K562 (cell line): ENCODE results near the gene LRRC61. TPM values are rescaled to one million over a fixed set of nuclear protein-coding genes. Genes with fewer than 3 reads are reported as not detected.

ENCODE experiments used
- ADNP ChIP-seq: fragments of 200-800 bp; sonication (Bioruptor generic); IDR thresholded peaks from 2 replicates; pipeline ENCODE4 v1.6.1; 2016; ENCODE audit warnings: missing genetic modification characterization, missing compliant biosample characterization
- ARID1B ChIP-seq: fragments of 450-650 bp; IDR thresholded peaks from 2 replicates; pipeline ENCODE4 v1.6.1; 2016; ENCODE audit warnings: antibody characterized with exemption, mild to moderate bottlenecking, inconsistent platforms
- EHMT2 ChIP-seq: fragments of 450-650 bp; IDR thresholded peaks from 2 replicates; pipeline ENCODE4 v1.6.1; 2018; ENCODE audit warnings: antibody characterized with exemption
- FOSL1 ChIP-seq: fragments of 200-800 bp; sonication (Bioruptor generic); conservative IDR thresholded peaks from 2 replicates; pipeline ENCODE4 v1.6.1; 2016; ENCODE audit warnings: missing genetic modification characterization, missing compliant biosample characterization
- FOXA3 ChIP-seq, 2 experiments: fragments of 450-650 bp in 1 of 2; sonication (generic) in 1 of 2; formaldehyde crosslinking; IDR thresholded peaks in 1 of 2; conservative IDR thresholded peaks in 1 of 2; 2 replicates each; pipeline versions ENCODE4 v1.4.0 to v1.8.0; 2020 to 2022; ENCODE audit warnings: mild to moderate bottlenecking in 2 of 2, missing genetic modification reagents in 1 of 2
- FOXK2 ChIP-seq, 2 experiments: fragments of 450-650 bp; IDR thresholded peaks in 1 of 2; conservative IDR thresholded peaks in 1 of 2; 2 replicates each; pipeline ENCODE4 v1.6.1; 2016; ENCODE audit warnings: low read depth in 2 of 2, mild to moderate bottlenecking in 1 of 2
- HDGF ChIP-seq: fragments of 450-650 bp; IDR thresholded peaks from 2 replicates; pipeline ENCODE4 v1.6.1; 2016
- KDM5B ChIP-seq: fragments of 200-600 bp; sonication (generic); IDR thresholded peaks from 2 replicates; pipeline ENCODE4 v1.6.1; 2012; ENCODE audit warnings: low read depth, mild to moderate bottlenecking, moderate library complexity, low read length, control low read depth, inconsistent platforms; ENCODE audit not compliant: insufficient replicate concordance
- LEF1 ChIP-seq: fragments of 450-650 bp; IDR thresholded peaks from 2 replicates; pipeline ENCODE4 v1.6.1; 2016; ENCODE audit warnings: mild to moderate bottlenecking
- SMAD3 ChIP-seq: fragments of 450-650 bp; formaldehyde crosslinking; conservative IDR thresholded peaks from 2 replicates; pipeline ENCODE4 v1.4.0; 2020; ENCODE audit warnings: mild to moderate bottlenecking
- SMAD4 ChIP-seq: fragments of 250-450 bp; sonication (Bioruptor Pico); conservative IDR thresholded peaks from 2 replicates; pipeline ENCODE4 v1.8.0; 2021; ENCODE audit warnings: inconsistent platforms, mild to moderate bottlenecking, moderate library complexity
- SMARCC2 ChIP-seq: fragments of 450-650 bp; IDR thresholded peaks from 2 replicates; pipeline ENCODE4 v1.6.1; 2017; ENCODE audit warnings: antibody characterized with exemption, moderate library complexity, mild to moderate bottlenecking, low read depth
- SMARCE1 ChIP-seq: fragments of 450-650 bp; IDR thresholded peaks from 2 replicates; pipeline ENCODE4 v1.7.1; 2016; ENCODE audit warnings: mild to moderate bottlenecking
- ZNF239 ChIP-seq: fragments of 250-450 bp; sonication (Bioruptor Pico); IDR thresholded peaks from 2 replicates; pipeline ENCODE4 v1.4.0; 2020; ENCODE audit warnings: mild to moderate bottlenecking
- ZNF316 ChIP-seq: fragments of 450-650 bp; IDR thresholded peaks from 2 replicates; pipeline ENCODE4 v1.6.1; 2016
- polyA plus RNA-seq, 8 experiments: library from polyadenylated mRNA; depleted of rRNA in 4 of 8; stranded (reverse) in 5 of 8; unstranded in 3 of 8; fragments of >200 nt; fragmentation: Nextera tagmentation in 2 of 8; fragmentation: Illumina TruSeq in 1 of 8; extraction: Ambion mirVana in 2 of 8; extraction: Trizol in 1 of 8; gene quantifications; 2 replicates each; pipeline versions ENCODE4 v1.2.1 to v1.2.3, GENCODE V29; 2011 to 2014; ENCODE audit warnings: inconsistent platforms in 1 of 8, missing spikeins in 1 of 8
- total RNA-seq, 7 experiments: library from RNA; depleted of rRNA in 6 of 7; stranded (reverse); fragments of >200 nt in 6 of 7; fragmentation: Illumina TruSeq in 2 of 7; extraction: Trizol in 2 of 7; gene quantifications; 2 replicates each; pipeline versions ENCODE4 v1.2.1 to v1.2.3, GENCODE V29; 2011 to 2021; ENCODE audit warnings: low replicate concordance in 1 of 7
- TF ChIP-seq, protein P1 (sequence below), 2 experiments: fragments of 450-650 bp; IDR thresholded peaks; 2 replicates each; pipeline ENCODE4 v1.6.1; 2016; ENCODE audit warnings: mild to moderate bottlenecking in 2 of 2, borderline replicate concordance in 1 of 2, low read depth in 1 of 2, moderate library complexity in 1 of 2
- TF ChIP-seq, protein P2 (sequence below): fragments of 450-650 bp; IDR thresholded peaks from 2 replicates; pipeline ENCODE4 v1.7.1; 2018; ENCODE audit warnings: mild to moderate bottlenecking, low read depth; ENCODE audit not compliant: partially characterized antibody
- TF ChIP-seq, protein P3 (sequence below): sonication (generic); IDR thresholded peaks from 2 replicates; pipeline ENCODE4 v1.6.1; 2016

Gene LRRC61
- total and polyA plus RNA-seq, 9 of the 15 experiments (the other 6 are each of a cell fraction or from before 2014, with no cell fraction given), result 1.3 to 55.2 (median 35.2) TPM

DNA sequence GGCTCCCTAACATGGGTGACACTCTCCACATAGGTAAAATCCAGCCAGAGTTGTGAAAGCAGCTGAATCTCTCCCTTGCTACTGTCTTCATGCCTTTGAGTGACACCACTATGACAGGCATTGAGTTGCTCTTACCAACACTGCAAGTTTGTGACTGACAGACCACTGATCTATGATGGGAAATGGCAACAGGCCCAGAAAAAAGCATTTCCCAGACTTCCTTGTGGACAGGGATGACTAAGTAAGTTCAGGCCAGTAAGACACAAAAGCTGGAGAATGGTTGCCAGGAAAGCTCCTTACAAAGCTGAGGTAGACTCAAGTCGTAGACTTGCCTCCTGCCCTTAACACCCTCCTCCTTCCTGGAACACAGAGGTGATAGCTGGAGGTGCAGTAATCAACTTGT, 20.2 kb upstream of the LRRC61 start (continued):
- TF ChIP-seq, protein P1, sequence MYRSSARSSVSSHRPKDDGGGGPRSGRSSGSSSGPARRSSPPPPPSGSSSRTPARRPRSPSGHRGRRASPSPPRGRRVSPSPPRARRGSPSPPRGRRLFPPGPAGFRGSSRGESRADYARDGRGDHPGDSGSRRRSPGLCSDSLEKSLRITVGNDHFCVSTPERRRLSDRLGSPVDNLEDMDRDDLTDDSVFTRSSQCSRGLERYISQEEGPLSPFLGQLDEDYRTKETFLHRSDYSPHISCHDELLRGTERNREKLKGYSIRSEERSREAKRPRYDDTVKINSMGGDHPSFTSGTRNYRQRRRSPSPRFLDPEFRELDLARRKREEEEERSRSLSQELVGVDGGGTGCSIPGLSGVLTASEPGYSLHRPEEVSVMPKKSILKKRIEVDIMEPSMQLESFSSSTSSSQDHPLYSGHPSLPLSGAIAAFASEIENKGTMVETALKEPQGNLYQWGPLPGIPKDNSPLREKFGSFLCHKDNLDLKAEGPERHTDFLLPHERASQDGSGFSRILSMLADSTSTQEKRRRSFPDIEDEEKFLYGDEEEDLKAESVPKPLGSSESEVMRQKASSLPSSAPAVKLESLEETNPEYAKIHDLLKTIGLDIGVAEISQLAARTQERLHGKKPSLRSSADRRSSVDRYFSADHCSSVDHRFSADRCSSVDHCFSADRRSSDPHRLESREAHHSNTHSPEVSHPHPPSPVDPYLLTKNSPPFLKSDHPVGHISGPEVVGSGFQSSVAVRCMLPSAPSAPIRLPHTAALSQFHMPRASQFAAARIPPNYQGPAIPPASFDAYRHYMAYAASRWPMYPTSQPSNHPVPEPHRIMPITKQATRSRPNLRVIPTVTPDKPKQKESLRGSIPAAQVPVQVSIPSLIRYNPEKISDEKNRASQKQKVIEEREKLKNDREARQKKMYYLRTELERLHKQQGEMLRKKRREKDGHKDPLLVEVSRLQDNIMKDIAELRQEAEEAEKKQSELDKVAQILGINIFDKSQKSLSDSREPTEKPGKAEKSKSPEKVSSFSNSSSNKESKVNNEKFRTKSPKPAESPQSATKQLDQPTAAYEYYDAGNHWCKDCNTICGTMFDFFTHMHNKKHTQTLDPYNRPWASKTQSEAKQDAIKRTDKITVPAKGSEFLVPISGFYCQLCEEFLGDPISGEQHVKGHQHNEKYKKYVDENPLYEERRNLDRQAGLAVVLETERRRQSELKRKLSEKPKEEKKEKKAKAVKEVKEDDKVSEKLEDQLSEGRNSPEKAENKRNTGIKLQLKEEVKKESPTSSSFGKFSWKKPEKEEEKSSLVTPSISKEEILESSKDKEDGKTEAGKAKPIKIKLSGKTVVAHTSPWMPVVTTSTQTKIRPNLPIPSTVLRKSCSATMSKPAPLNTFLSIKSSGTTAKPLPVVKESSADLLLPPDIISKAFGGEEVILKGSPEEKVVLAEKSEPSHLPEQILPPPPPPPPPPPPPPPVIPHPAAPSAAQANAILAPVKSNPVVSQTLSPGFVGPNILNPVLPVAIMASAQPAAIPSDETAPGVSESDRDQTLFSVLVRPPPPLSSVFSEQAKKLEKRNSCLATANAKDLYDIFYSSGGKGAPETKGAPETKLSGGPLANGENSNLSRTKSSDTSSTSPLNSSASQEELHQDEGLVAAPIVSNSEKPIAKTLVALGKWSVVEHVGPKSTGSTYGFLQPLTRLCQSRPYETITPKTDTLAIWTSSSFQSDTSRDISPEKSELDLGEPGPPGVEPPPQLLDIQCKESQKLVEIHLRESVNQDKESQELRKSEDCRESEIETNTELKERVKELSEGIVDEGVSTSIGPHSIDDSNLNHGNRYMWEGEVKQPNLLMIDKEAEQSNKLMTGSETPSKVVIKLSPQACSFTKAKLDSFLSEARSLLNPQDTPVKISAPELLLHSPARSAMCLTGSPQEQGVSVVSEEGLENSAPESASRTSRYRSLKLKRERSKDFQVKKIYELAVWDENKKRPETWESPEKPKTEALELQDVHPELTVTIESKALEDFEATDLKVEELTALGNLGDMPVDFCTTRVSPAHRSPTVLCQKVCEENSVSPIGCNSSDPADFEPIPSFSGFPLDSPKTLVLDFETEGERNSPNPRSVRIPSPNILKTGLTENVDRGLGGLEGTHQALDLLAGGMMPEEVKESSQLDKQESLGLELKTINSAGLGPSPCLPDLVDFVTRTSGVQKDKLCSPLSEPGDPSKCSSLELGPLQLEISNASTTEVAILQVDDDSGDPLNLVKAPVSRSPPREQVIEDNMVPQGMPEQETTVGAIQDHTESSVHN (IDR thresholded peaks at IDR 0.05; ENCODE audit: borderline replicate concordance in 1 of 2, low read depth in 1 of 2), result peak in 1 of 2 experiments; percentile 77; a peak in 2 of 4 replicates
- peak; percentile 74 for TF ChIP-seq ARID1B
- TF ChIP-seq FOXK2 (conservative IDR thresholded peaks at IDR 0.05 in 1 of 2, IDR thresholded peaks at IDR 0.05 in 1 of 2; ENCODE audit: low read depth in 2 of 2), result peak; percentile 94 to 96
- TF ChIP-seq ADNP (tag), result peak; percentile 34; the same call in 1 of the 2 replicates
- TF ChIP-seq EHMT2, result peak; percentile 87
- TF ChIP-seq FOXA3 (CRISPR knock-in tag; conservative IDR thresholded peaks at IDR 0.05 in 1 of 2, IDR thresholded peaks at IDR 0.05 in 1 of 2), result peak; percentile 69 to 74
- TF ChIP-seq, protein P2, sequence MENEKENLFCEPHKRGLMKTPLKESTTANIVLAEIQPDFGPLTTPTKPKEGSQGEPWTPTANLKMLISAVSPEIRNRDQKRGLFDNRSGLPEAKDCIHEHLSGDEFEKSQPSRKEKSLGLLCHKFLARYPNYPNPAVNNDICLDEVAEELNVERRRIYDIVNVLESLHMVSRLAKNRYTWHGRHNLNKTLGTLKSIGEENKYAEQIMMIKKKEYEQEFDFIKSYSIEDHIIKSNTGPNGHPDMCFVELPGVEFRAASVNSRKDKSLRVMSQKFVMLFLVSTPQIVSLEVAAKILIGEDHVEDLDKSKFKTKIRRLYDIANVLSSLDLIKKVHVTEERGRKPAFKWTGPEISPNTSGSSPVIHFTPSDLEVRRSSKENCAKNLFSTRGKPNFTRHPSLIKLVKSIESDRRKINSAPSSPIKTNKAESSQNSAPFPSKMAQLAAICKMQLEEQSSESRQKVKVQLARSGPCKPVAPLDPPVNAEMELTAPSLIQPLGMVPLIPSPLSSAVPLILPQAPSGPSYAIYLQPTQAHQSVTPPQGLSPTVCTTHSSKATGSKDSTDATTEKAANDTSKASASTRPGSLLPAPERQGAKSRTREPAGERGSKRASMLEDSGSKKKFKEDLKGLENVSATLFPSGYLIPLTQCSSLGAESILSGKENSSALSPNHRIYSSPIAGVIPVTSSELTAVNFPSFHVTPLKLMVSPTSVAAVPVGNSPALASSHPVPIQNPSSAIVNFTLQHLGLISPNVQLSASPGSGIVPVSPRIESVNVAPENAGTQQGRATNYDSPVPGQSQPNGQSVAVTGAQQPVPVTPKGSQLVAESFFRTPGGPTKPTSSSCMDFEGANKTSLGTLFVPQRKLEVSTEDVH, result peak; percentile 41
- TF ChIP-seq SMAD4 (CRISPR knock-in tag), result peak; percentile 72
- TF ChIP-seq FOSL1 (tag), result peak; percentile 67
- peak; percentile 73 for TF ChIP-seq LEF1
- TF ChIP-seq, protein P3, sequence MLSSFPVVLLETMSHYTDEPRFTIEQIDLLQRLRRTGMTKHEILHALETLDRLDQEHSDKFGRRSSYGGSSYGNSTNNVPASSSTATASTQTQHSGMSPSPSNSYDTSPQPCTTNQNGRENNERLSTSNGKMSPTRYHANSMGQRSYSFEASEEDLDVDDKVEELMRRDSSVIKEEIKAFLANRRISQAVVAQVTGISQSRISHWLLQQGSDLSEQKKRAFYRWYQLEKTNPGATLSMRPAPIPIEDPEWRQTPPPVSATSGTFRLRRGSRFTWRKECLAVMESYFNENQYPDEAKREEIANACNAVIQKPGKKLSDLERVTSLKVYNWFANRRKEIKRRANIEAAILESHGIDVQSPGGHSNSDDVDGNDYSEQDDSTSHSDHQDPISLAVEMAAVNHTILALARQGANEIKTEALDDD, result peak; percentile 71
- peak; percentile 20 for TF ChIP-seq KDM5B
- TF ChIP-seq SMARCC2, result peak; percentile 57; the same call in 1 of the 2 replicates
- TF ChIP-seq HDGF, result peak; percentile 70
- TF ChIP-seq SMAD3, result peak; percentile 58; the same call in 1 of the 2 replicates
- 0 out of 2 replicates have a peak, but pooled peaks have one; percentile 14 for TF ChIP-seq ZNF239 (CRISPR knock-in tag)
- peak; percentile 82 for TF ChIP-seq ZNF316
- peak; percentile 83 for TF ChIP-seq SMARCE1
